Measurements from ENCODE around the gene PHLDB2.

PHLDB2 gene

DNA sequence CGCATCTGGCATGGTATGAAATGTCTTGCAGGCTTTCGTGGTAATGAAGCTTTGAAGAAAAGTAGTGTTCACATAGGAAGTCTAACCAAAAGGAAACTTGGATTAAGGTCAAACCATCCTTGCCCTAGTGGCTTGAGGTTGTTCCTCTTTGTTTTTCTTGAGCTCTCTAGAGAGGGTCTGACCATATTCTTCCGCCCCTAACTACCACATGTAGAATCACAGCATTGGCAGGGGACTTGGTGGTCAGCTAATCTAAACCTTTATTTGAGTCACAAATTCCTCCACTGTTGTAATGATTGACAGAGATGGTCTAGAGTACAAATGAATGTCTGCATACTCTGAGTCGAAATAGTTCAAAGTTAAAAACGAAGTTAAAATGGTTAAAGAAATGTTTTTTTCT, 39.1 kb upstream of the PHLDB2 start:
- no peaks in the 10 kb centered on the region for H3K4me1 ChIP-seq (ENCODE audit: insufficient read depth, insufficient read length)
- TF ChIP-seq SUZ12 (IDR thresholded peaks at IDR 0.05; ENCODE audit: extremely low read depth, insufficient read depth, insufficient read length), result no peak
- no peak for TF ChIP-seq ZNF274 (IDR thresholded peaks at IDR 0.05; ENCODE audit: low read depth, low read length)
- TF ChIP-seq YY1 (IDR thresholded peaks at IDR 0.05; ENCODE audit: insufficient read depth, insufficient read length), result no peak

DNA sequence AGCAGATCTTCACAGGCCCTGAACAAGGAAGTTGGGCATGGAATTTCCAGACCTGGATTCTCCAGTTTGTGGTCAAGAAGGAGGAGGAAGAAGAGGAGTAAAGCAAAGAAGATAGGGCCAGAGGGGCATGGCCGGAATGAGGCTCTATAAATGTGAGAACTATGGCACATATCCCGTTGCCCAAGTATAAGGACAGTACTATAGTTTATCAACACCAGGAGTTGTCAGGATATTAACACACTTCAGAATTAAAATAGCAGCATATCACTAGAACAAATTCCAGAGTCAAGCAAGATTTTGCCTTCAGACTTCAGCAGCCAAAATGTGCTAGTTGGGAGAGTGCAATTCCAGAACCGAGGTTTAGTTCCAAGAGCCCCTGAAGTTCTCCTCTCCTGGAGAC, 38.4 kb upstream of the PHLDB2 start:
- Histone ChIP-seq H3K9me3 (ENCODE audit: insufficient read depth, low read length) (peaks cover 29% of the 10 kb centered on the region), H3K4me1 (ENCODE audit: insufficient read depth, insufficient read length) (no peaks in the 10 kb centered on the region), H3K27me3 (ENCODE audit: insufficient read depth, insufficient read length) (no peaks in the 10 kb centered on the region), H3K9ac (ENCODE audit: insufficient read length, low read depth) (no peak overlapping the region), H3K36me3 (ENCODE audit: insufficient read depth, insufficient read length, low read length) (no peaks in the 10 kb centered on the region), H3K4me3 (ENCODE audit: insufficient read length, low read depth) (no peak overlapping the region)
- no peak for TF ChIP-seq SUZ12 (IDR thresholded peaks at IDR 0.05; ENCODE audit: extremely low read depth, insufficient read depth, insufficient read length)
- no peak for TF ChIP-seq ZNF274 (IDR thresholded peaks at IDR 0.05; ENCODE audit: low read depth, low read length)
- TF ChIP-seq YY1 (IDR thresholded peaks at IDR 0.05; ENCODE audit: insufficient read depth, insufficient read length), result no peak
- DNase-seq (ENCODE audit: low read depth, low spot score), result no peak

More for the DNA sequence above, 39.1 kb upstream of the PHLDB2 start:
- no peaks in the 10 kb centered on the region for H3K36me3 ChIP-seq (ENCODE audit: insufficient read depth, insufficient read length, low read length)
- no peak for DNase-seq (ENCODE audit: low read depth, low spot score)
- H3K9me3 ChIP-seq (ENCODE audit: insufficient read depth, low read length), result peaks cover 35% of the 10 kb centered on the region
- H3K4me3 ChIP-seq (ENCODE audit: insufficient read length, low read depth), result no peak overlapping the region
- H3K9ac ChIP-seq (ENCODE audit: insufficient read length, low read depth), result no peak overlapping the region
- no peaks in the 10 kb centered on the region for H3K27me3 ChIP-seq (ENCODE audit: insufficient read depth, insufficient read length)

DNA sequence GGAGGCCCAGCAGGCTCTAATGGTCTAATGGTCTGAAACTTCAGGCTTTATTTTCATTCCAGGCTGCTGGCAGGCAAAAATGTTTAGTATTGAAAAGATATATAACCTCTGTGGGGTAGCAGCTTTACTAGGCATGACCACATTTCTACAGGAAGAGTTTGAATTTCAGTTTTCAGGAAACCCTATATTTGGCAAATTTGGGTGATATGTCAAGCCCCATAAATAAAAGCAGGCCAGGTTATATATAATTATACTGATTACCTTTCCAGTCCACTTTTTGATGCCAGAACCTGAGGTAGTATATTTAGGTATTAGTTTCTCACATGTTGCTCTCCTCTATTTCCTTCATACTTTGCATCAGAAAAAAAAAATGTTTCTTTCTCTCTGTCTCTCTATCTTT, 37.2 kb upstream of the PHLDB2 start:
- H3K9me3 ChIP-seq (ENCODE audit: insufficient read depth, low read length), result peaks cover 17% of the 10 kb centered on the region
- TF ChIP-seq SUZ12 (IDR thresholded peaks at IDR 0.05; ENCODE audit: extremely low read depth, insufficient read depth, insufficient read length) (no peak), YY1 (IDR thresholded peaks at IDR 0.05; ENCODE audit: insufficient read depth, insufficient read length) (no peak), ZNF274 (IDR thresholded peaks at IDR 0.05; ENCODE audit: low read depth, low read length) (no peak)
- no peaks in the 10 kb centered on the region for H3K27me3 ChIP-seq (ENCODE audit: insufficient read depth, insufficient read length)

GRCh38 chr3:111822804-111823203, 36.3 kb upstream of the PHLDB2 start:
- Histone ChIP-seq H3K9me3 (ENCODE audit: insufficient read depth, low read length) (peaks cover 13% of the 10 kb centered on the region), H3K9ac (ENCODE audit: insufficient read length, low read depth) (no peak overlapping the region), H3K4me3 (ENCODE audit: insufficient read length, low read depth) (no peak overlapping the region), H3K27me3 (ENCODE audit: insufficient read depth, insufficient read length) (no peaks in the 10 kb centered on the region), H3K4me1 (ENCODE audit: insufficient read depth, insufficient read length) (no peaks in the 10 kb centered on the region), H3K36me3 (ENCODE audit: insufficient read depth, insufficient read length, low read length) (no peaks in the 10 kb centered on the region)
- no peak for DNase-seq (ENCODE audit: low read depth, low spot score)
- no peak for TF ChIP-seq SUZ12 (IDR thresholded peaks at IDR 0.05; ENCODE audit: extremely low read depth, insufficient read depth, insufficient read length)
- TF ChIP-seq YY1 (IDR thresholded peaks at IDR 0.05; ENCODE audit: insufficient read depth, insufficient read length), result no peak

More for the DNA sequence above, 37.2 kb upstream of the PHLDB2 start:
- no peaks in the 10 kb centered on the region for H3K36me3 ChIP-seq (ENCODE audit: insufficient read depth, insufficient read length, low read length)
- no peak overlapping the region for H3K9ac ChIP-seq (ENCODE audit: insufficient read length, low read depth)
- no peak for DNase-seq (ENCODE audit: low read depth, low spot score)
- no peak overlapping the region for H3K4me3 ChIP-seq (ENCODE audit: insufficient read length, low read depth)
- no peaks in the 10 kb centered on the region for H3K4me1 ChIP-seq (ENCODE audit: insufficient read depth, insufficient read length)

DNA sequence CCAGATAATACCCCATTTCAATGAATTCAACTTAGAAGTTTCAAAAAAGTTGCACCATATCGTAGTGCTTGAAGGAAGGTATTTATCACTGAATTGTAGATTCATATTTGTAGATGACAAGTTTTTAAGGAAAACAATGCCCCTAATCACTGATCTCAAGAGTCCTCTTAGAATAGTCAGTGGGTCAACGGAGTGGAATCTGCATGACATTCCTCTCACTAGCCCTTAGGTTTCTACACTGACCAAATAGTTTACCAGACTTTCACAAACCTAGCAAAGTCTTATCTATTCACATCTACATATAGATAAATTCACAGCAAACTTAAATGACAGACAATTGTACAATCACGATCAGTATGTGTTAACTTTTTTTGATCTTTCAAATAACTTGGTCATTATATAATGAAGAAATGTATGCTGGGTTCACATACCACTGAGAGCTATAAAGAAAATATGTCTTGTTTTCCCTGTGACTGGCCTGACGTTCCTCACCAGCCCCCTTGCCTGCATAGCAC, 35.7 kb upstream of the PHLDB2 start:
- H3K4me3 ChIP-seq (ENCODE audit: insufficient read length, low read depth), result no peak overlapping the region

GRCh38 chr3:111824351-111824750, 34.7 kb upstream of the PHLDB2 start:
- Histone ChIP-seq H3K27me3 (ENCODE audit: insufficient read depth, insufficient read length) (no peaks in the 10 kb centered on the region), H3K4me3 (ENCODE audit: insufficient read length, low read depth) (no peak overlapping the region), H3K9me3 (ENCODE audit: insufficient read depth, low read length) (peaks cover 13% of the 10 kb centered on the region), H3K4me1 (ENCODE audit: insufficient read depth, insufficient read length) (no peaks in the 10 kb centered on the region), H3K9ac (ENCODE audit: insufficient read length, low read depth) (no peak overlapping the region), H3K36me3 (ENCODE audit: insufficient read depth, insufficient read length, low read length) (no peaks in the 10 kb centered on the region)
- no peak for DNase-seq (ENCODE audit: low read depth, low spot score)
- no peak for TF ChIP-seq SUZ12 (IDR thresholded peaks at IDR 0.05; ENCODE audit: extremely low read depth, insufficient read depth, insufficient read length)
- TF ChIP-seq ZNF274 (IDR thresholded peaks at IDR 0.05; ENCODE audit: low read depth, low read length), result no peak
- TF ChIP-seq YY1 (IDR thresholded peaks at IDR 0.05; ENCODE audit: insufficient read depth, insufficient read length), result no peak

More for the DNA sequence above, 35.7 kb upstream of the PHLDB2 start:
- Histone ChIP-seq H3K9me3 (ENCODE audit: insufficient read depth, low read length) (peaks cover 13% of the 10 kb centered on the region), H3K36me3 (ENCODE audit: insufficient read depth, insufficient read length, low read length) (no peaks in the 10 kb centered on the region), H3K27me3 (ENCODE audit: insufficient read depth, insufficient read length) (no peaks in the 10 kb centered on the region), H3K4me1 (ENCODE audit: insufficient read depth, insufficient read length) (no peaks in the 10 kb centered on the region), H3K9ac (ENCODE audit: insufficient read length, low read depth) (no peak overlapping the region)
- DNase-seq (ENCODE audit: low read depth, low spot score), result no peak
- no peak for TF ChIP-seq YY1 (IDR thresholded peaks at IDR 0.05; ENCODE audit: insufficient read depth, insufficient read length)
- no peak for TF ChIP-seq SUZ12 (IDR thresholded peaks at IDR 0.05; ENCODE audit: extremely low read depth, insufficient read depth, insufficient read length)

- Histone ChIP-seq H3K4me3 (ENCODE audit: insufficient read length, low read depth) (no peak overlapping the region), H3K36me3 (ENCODE audit: insufficient read depth, insufficient read length, low read length) (no peaks in the 10 kb centered on the region), H3K4me1 (ENCODE audit: insufficient read depth, insufficient read length) (no peaks in the 10 kb centered on the region), H3K9me3 (ENCODE audit: insufficient read depth, low read length) (no peaks in the 10 kb centered on the region), H3K9ac (ENCODE audit: insufficient read length, low read depth) (no peak overlapping the region), H3K27me3 (ENCODE audit: insufficient read depth, insufficient read length) (no peaks in the 10 kb centered on the region)
- TF ChIP-seq ZNF274 (IDR thresholded peaks at IDR 0.05; ENCODE audit: low read depth, low read length), result no peak
- no peak for TF ChIP-seq YY1 (IDR thresholded peaks at IDR 0.05; ENCODE audit: insufficient read depth, insufficient read length)
- no peak for TF ChIP-seq SUZ12 (IDR thresholded peaks at IDR 0.05; ENCODE audit: extremely low read depth, insufficient read depth, insufficient read length)
- no peak for DNase-seq (ENCODE audit: low read depth, low spot score)
These were observed 31.2 kb upstream of the PHLDB2 start for GRCh38 chr3:111827871-111828270.
